Measurements from ENCODE around the gene SCARF2.

- no peak for TF ChIP-seq CTCF (conservative IDR thresholded peaks at IDR 0.05 in 1 of 2, IDR thresholded peaks at IDR 0.05 in 1 of 2; ENCODE audit: extremely low read depth in 1 of 2, insufficient read depth in 1 of 2, low read depth in 1 of 2, low read length in 2 of 2)
- TF ChIP-seq EZH2 (IDR thresholded peaks at IDR 0.05; ENCODE audit: borderline replicate concordance, low read length), result no peak
Measured at GRCh38 chr22:20395907-20396287, 41.7 kb downstream of the SCARF2 start.
